Neutrophil (primary cell): Measurements from ENCODE around the gene PIN1.

Source experiments
- H3K27ac ChIP-seq: fragments of 200-600 bp; sonication (generic); 2 replicates; pipeline ENCODE4 v1.5.1; 2016; ENCODE audit warnings: mild to moderate bottlenecking, moderate library complexity
- H3K27me3 ChIP-seq: fragments of 200-600 bp; sonication (generic); 2 replicates; pipeline ENCODE4 v1.6.0; 2016; ENCODE audit warnings: mild to moderate bottlenecking
- H3K36me3 ChIP-seq: fragments of 200-600 bp; sonication (generic); 2 replicates; pipeline ENCODE4 v1.5.1; 2017
- H3K4me1 ChIP-seq, 2 experiments: fragments of 200-600 bp in 1 of 2; sonication (generic) in 1 of 2; 1 replicate in 1 of 2; 2 replicates in 1 of 2; pipeline versions ENCODE4 v1.5.1 to v1.6.1; 2013 to 2016; ENCODE audit warnings: low read depth in 1 of 2, low read length in 1 of 2, mild to moderate bottlenecking in 1 of 2, moderate library complexity in 1 of 2; ENCODE audit not compliant: control insufficient read depth in 1 of 2, insufficient read depth in 1 of 2
- H3K4me3 ChIP-seq, 2 experiments: fragments of 200-600 bp in 1 of 2; sonication (generic) in 1 of 2; 1 replicate in 1 of 2; 2 replicates in 1 of 2; pipeline ENCODE4 v1.5.1; 2013 to 2016; ENCODE audit warnings: low read depth in 1 of 2, low read length in 1 of 2, mild to moderate bottlenecking in 1 of 2, moderate library complexity in 1 of 2
- H3K9me3 ChIP-seq: fragments of 200-600 bp; sonication (generic); 2 replicates; pipeline ENCODE4 v1.5.1; 2016
- TF ChIP-seq, protein P1 (sequence below): fragments of 200-600 bp; sonication (generic); IDR thresholded peaks from 2 replicates; pipeline ENCODE4 v1.5.1; 2016; ENCODE audit warnings: antibody characterized with exemption

PIN1 gene

DNA sequence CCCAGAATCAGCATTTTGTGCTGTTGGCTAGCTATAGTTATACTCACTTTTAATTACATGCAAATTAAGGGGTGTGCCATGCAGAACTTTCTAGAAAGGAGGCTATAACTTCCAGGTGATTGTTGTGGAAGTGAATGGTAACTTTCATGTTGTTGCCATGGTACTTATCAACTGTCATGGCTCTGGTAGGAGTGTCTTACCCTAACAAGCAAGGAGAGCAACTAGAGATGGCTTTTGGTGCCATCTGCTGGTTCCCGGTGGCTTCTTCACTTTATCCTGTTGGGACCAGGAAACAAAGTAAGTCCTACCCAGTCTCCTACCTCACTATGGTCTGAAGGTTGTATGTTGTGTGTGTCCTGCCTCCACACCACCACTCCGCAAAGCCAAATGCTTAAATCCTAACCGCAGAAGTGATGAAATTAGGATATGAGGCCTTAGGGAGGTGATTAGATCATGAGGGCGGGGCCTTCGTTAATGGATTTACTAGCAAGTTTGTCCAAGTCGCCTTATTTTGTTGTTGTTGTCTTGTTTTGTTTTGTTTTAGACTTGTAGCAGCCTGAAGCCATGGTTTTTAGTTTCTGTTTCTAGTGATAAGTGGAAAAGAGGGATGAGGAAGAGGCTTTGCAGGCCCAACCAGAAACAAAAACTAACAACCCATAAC, 38.9 kb upstream of the PIN1 start:
- TF ChIP-seq, protein P1, sequence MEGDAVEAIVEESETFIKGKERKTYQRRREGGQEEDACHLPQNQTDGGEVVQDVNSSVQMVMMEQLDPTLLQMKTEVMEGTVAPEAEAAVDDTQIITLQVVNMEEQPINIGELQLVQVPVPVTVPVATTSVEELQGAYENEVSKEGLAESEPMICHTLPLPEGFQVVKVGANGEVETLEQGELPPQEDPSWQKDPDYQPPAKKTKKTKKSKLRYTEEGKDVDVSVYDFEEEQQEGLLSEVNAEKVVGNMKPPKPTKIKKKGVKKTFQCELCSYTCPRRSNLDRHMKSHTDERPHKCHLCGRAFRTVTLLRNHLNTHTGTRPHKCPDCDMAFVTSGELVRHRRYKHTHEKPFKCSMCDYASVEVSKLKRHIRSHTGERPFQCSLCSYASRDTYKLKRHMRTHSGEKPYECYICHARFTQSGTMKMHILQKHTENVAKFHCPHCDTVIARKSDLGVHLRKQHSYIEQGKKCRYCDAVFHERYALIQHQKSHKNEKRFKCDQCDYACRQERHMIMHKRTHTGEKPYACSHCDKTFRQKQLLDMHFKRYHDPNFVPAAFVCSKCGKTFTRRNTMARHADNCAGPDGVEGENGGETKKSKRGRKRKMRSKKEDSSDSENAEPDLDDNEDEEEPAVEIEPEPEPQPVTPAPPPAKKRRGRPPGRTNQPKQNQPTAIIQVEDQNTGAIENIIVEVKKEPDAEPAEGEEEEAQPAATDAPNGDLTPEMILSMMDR: peak; percentile 88
- Histone ChIP-seq H3K36me3 (no peaks in the 10 kb centered on the region), H3K27ac (peak overlapping the region; percentile 44), H3K4me1 (peaks cover 21 to 31% of the 10 kb centered on the region in 2 experiments), H3K9me3 (no peaks in the 10 kb centered on the region), H3K27me3 (no peaks in the 10 kb centered on the region), H3K4me3 (no peak overlapping the region)

DNA sequence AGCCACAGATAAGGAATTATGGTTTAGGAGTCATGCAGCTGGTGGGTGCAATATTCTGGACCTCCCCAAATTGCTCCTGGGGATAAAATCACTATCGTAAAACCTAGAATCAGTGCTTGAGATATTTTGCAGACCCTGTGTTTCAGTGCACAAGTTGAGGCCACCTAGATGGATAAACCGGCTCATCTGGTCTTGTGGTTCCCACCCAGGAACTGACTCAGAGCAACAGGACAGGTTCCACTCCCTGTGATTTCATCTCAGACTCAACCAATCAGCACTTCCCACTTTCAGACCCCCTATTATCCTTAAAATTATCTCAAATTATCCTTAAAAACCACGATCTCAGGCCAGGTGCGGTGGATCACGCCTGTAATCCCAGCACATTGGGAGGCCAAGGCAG, 37.2 kb upstream of the PIN1 start:
- Histone ChIP-seq H3K9me3 (no peaks in the 10 kb centered on the region), H3K4me1 (peaks cover 21 to 26% of the 10 kb centered on the region in 2 experiments), H3K27me3 (no peaks in the 10 kb centered on the region), H3K27ac (peak overlapping the region; percentile 31), H3K4me3 (no peak overlapping the region), H3K36me3 (no peaks in the 10 kb centered on the region)
- TF ChIP-seq, protein P1: no peak

DNA sequence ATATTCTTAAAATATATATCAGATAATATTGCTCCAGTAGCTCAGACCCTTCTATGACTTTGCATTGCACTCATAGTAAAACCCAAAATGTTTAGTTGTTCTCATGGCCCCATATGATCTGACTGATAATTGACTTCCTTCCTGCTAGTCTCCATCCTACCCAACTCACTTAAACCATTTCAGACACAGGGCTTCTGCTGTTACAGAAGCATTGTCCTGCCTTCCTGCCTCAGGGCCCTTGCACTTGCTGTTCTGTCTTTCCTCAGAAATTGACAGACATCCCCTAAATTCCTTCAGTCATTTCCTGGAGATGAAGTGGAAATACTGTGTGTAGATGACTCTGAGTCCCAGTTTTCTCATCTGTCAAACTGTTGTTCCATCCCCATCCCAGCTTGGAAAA, 36.0 kb upstream of the PIN1 start:
- Histone ChIP-seq H3K27ac (no peak overlapping the region), H3K9me3 (no peaks in the 10 kb centered on the region), H3K4me1 (peaks cover 21 to 23% of the 10 kb centered on the region in 2 experiments), H3K27me3 (no peaks in the 10 kb centered on the region), H3K4me3 (no peak overlapping the region), H3K36me3 (no peaks in the 10 kb centered on the region)
- TF ChIP-seq, protein P1: no peak

DNA sequence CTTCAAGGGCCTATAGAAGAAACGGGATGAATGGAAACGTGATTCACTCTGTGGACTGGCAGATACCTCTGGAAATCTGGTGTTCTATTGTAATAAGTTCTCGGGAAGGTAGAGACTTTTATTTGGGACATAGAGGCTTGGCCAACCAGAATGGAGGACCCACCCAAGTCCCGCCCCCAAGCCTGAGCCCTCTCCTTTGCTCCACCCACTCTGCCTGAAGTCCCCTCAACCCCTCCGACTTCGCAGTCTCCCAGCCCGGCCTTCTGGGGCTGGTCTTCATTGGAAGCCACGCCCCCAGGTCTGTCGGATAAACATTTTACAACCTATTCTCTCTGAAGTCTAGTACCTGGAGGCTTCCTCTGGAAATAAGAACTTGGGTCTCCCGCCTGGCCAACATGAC, 33.1 kb upstream of the PIN1 start:
- TF ChIP-seq, protein P1: no peak
- H3K27me3 ChIP-seq: no peaks in the 10 kb centered on the region
- no peaks in the 10 kb centered on the region for H3K9me3 ChIP-seq
- H3K27ac ChIP-seq: no peak overlapping the region
- peaks cover 13 to 14% of the 10 kb centered on the region in 2 experiments for H3K4me1 ChIP-seq
- H3K36me3 ChIP-seq: peaks cover 11% of the 10 kb centered on the region
- H3K4me3 ChIP-seq: no peak overlapping the region

DNA sequence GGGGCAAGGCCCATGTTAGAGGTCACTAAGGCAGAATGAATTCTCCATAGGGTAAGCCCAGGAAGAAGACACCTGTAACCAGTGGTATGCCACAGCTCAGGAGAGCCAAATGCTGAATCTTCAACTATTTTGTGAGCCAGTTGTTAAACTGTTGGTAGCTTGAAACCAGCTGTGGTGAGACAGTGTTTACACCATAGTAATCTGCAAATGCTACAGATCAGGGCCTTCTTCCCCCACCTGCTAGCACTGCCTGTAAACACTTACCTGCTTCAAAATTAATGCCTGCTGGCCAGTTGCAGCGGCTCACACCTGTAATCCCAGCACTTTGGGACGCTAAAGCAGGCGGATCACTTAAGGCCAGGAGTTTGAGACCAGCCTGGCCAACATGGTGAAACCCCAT, 28.3 kb upstream of the PIN1 start:
- H3K4me3 ChIP-seq: no peak overlapping the region
- H3K4me1 ChIP-seq: no peaks in the 10 kb centered on the region
- H3K27ac ChIP-seq: no peak overlapping the region
- H3K9me3 ChIP-seq: no peaks in the 10 kb centered on the region
- no peaks in the 10 kb centered on the region for H3K27me3 ChIP-seq
- TF ChIP-seq, protein P1: no peak
- H3K36me3 ChIP-seq: peaks cover 51% of the 10 kb centered on the region
